SU-DHL-6 (cell line): Measurements from ENCODE around the gene WDR17.

ENCODE experiments used
- H2AFZ ChIP-seq: fragments of 200-600 bp; sonication (generic); 2 replicates; pipeline ENCODE4 v1.6.1; 2014; ENCODE audit warnings: low read depth, mild to moderate bottlenecking, moderate library complexity, mixed read lengths, antibody characterized with exemption, low read length; ENCODE audit not compliant: severe bottlenecking
- H3F3A ChIP-seq: fragments of 200-600 bp; shearing (Covaris generic); 2 replicates; pipeline ENCODE4 v1.6.0; 2016; ENCODE audit warnings: antibody characterized with exemption, mild to moderate bottlenecking; ENCODE audit not compliant: insufficient read depth
- H3K27ac ChIP-seq: fragments of 200-600 bp; sonication (generic); 2 replicates; pipeline ENCODE4 v1.5.1; 2016; ENCODE audit warnings: low read depth, mild to moderate bottlenecking, low read length, moderate library complexity, mixed read lengths
- H3K27me3 ChIP-seq: fragments of 200-600 bp; sonication (generic), shearing (Covaris generic); 2 replicates; pipeline ENCODE4 v1.6.0; 2014; ENCODE audit warnings: mild to moderate bottlenecking, low read length
- H3K36me3 ChIP-seq: fragments of 200-600 bp; sonication (generic); 2 replicates; pipeline ENCODE4 v1.6.1; 2014; ENCODE audit warnings: mild to moderate bottlenecking, low read length, mixed read lengths
- H3K4me2 ChIP-seq: fragments of 300-600, 200-600 bp; shearing (Covaris generic), sonication (generic); 2 replicates; pipeline ENCODE4 v1.6.0; 2014; ENCODE audit warnings: low read length, low read depth, mild to moderate bottlenecking; ENCODE audit not compliant: poor library complexity, severe bottlenecking
- H3K4me3 ChIP-seq: fragments of 200-600 bp; sonication (generic); 2 replicates; pipeline ENCODE4 v1.5.1; 2014; ENCODE audit warnings: antibody characterized with exemption, low read length, mild to moderate bottlenecking, mixed read lengths; ENCODE audit not compliant: insufficient read depth, poor library complexity, severe bottlenecking
- H3K79me2 ChIP-seq: fragments of 200-600 bp; sonication (generic); 2 replicates; pipeline ENCODE4 v1.6.1; 2014; ENCODE audit warnings: mild to moderate bottlenecking, low read length, moderate library complexity; ENCODE audit not compliant: insufficient read depth
- H3K9ac ChIP-seq: fragments of 200-600 bp; sonication (generic); 2 replicates; pipeline ENCODE4 v1.7.0; 2014; ENCODE audit warnings: mild to moderate bottlenecking, low read length
- H3K9me2 ChIP-seq: fragments of 200-600 bp; sonication (generic); replicated peaks from 2 replicates; pipeline ENCODE4 v1.6.1; 2014; ENCODE audit warnings: low read length; ENCODE audit not compliant: insufficient read depth
- H3K9me3 ChIP-seq: fragments of 200-600 bp; sonication (generic); 2 replicates; pipeline ENCODE4 v1.6.1; 2014; ENCODE audit warnings: low read length, mixed read lengths; ENCODE audit not compliant: insufficient read depth
- H4K20me1 ChIP-seq: fragments of 200-600 bp; sonication (generic); 2 replicates; pipeline ENCODE4 v1.6.1; 2014; ENCODE audit warnings: low read depth, mild to moderate bottlenecking, antibody characterized with exemption, low read length, moderate library complexity, mixed read lengths
- CTCF ChIP-seq: fragments of 200-600 bp; sonication (generic); IDR thresholded peaks from one replicate; pipeline ENCODE4 v1.5.1; 2017; ENCODE audit warnings: antibody characterized with exemption, mild to moderate bottlenecking, low read length, moderate library complexity; ENCODE audit not compliant: insufficient read depth, poor library complexity, severe bottlenecking
- EZH2phosphoT487 ChIP-seq: fragments of 200-600 bp; sonication (generic), shearing (Covaris generic); conservative IDR thresholded peaks from 2 replicates; pipeline ENCODE4 v1.6.1; 2018; ENCODE audit warnings: mild to moderate bottlenecking, antibody characterized with exemption, low read length, moderate library complexity, mixed read lengths

Gene WDR17

GRCh38 chr4:176054942-176055341 is 10.7 kb upstream of the WDR17 start:
- Histone ChIP-seq H3K9ac (peak overlapping the region; percentile 9; the same call in 1 of the 2 replicates), H3K4me2 (peak overlapping the region; percentile 42), H4K20me1 (no peaks in the 10 kb centered on the region), H3K4me3 (no peak overlapping the region), H2AFZ (peak overlapping the region; percentile 73), H3K9me2 (no peaks in the 10 kb centered on the region), H3K9me3 (no peaks in the 10 kb centered on the region), H3K27ac (peak overlapping the region; percentile 9; the same call in 1 of the 2 replicates), H3F3A (no peaks in the 10 kb centered on the region), H3K27me3 (no peaks in the 10 kb centered on the region), H3K79me2 (no peaks in the 10 kb centered on the region), H3K36me3 (no peaks in the 10 kb centered on the region)
- TF ChIP-seq CTCF = peak; percentile 47
- no peak for TF ChIP-seq EZH2phosphoT487

- Histone ChIP-seq H3K4me2 (no peak overlapping the region), H3K9me2 (no peaks in the 10 kb centered on the region), H2AFZ (no peak overlapping the region), H3F3A (peaks cover 10% of the 10 kb centered on the region; the same call in 1 of the 2 replicates), H3K36me3 (no peaks in the 10 kb centered on the region), H3K79me2 (no peaks in the 10 kb centered on the region), H3K9ac (no peak overlapping the region), H4K20me1 (no peaks in the 10 kb centered on the region), H3K27me3 (no peaks in the 10 kb centered on the region), H3K27ac (no peak overlapping the region), H3K4me3 (no peak overlapping the region), H3K9me3 (no peaks in the 10 kb centered on the region)
- TF ChIP-seq CTCF (no peak), EZH2phosphoT487 (no peak)
These were observed 1.9 kb upstream of the WDR17 start for GRCh38 chr4:176063718-176064117.

GRCh38 chr4:176064539-176064938 is 1.1 kb upstream of the WDR17 start:
- Histone ChIP-seq H3K9ac (no peak overlapping the region), H2AFZ (no peak overlapping the region), H3K9me3 (no peaks in the 10 kb centered on the region), H3F3A (peaks cover 10% of the 10 kb centered on the region; the same call in 1 of the 2 replicates), H3K4me3 (no peak overlapping the region), H3K79me2 (no peaks in the 10 kb centered on the region), H3K4me2 (no peak overlapping the region), H3K27ac (no peak overlapping the region), H3K27me3 (no peaks in the 10 kb centered on the region), H3K36me3 (no peaks in the 10 kb centered on the region), H4K20me1 (no peaks in the 10 kb centered on the region), H3K9me2 (no peaks in the 10 kb centered on the region)
- TF ChIP-seq EZH2phosphoT487 (no peak), CTCF (no peak)
